Stomach (tissue), 9 donors: ENCODE data around the gene FADS3. TPM values are rescaled to one million over a fixed set of nuclear protein-coding genes. Genes with fewer than 3 reads are reported as not detected.

ENCODE experiments used
- DNase-seq, 2 donors: peaks; one replicate each; pipeline versions ENCODE4 v3.0.0 to v3.0.0-alpha.2; 2013 to 2019
- H3K27ac ChIP-seq, 5 donors: fragments of 200-600 bp in 4 of 5; sonication (generic) in 4 of 5; one replicate each; pipeline ENCODE4 v1.5.1; 2013 to 2019; ENCODE audit warnings: mild to moderate bottlenecking in 1 of 5, moderate library complexity in 1 of 5
- H3K27me3 ChIP-seq, 3 donors: fragments of 200-600 bp; sonication (generic); one replicate each; pipeline ENCODE4 v1.5.1; 2017 to 2019; ENCODE audit warnings: mixed run types in 1 of 3
- H3K36me3 ChIP-seq, 4 donors: fragments of 200-600 bp; sonication (generic); 1 replicate in 3 of 4; 2 replicates in 1 of 4; pipeline ENCODE4 v1.5.1; 2016 to 2019
- H3K4me1 ChIP-seq, 4 donors: fragments of 200-600 bp; sonication (generic); one replicate each; pipeline ENCODE4 v1.5.1; 2016 to 2019
- H3K4me3 ChIP-seq, 4 donors: fragments of 200-600 bp; sonication (generic) in 3 of 4; one replicate each; pipeline ENCODE4 v1.5.1; 2016 to 2019; ENCODE audit warnings: mild to moderate bottlenecking in 1 of 4
- H3K9me3 ChIP-seq, 4 donors: fragments of 200-600 bp; sonication (generic); one replicate each; pipeline ENCODE4 v1.5.1; 2016 to 2019
- CTCF ChIP-seq, 7 experiments: fragments of 450-650 bp in 4 of 7; fragments of 200-600 bp in 3 of 7; sonication (generic) in 3 of 7; IDR thresholded peaks; one replicate each; pipeline ENCODE4 v1.5.1; 2016 to 2019; ENCODE audit warnings: antibody characterized with exemption in 7 of 7, control low read depth in 2 of 7, mild to moderate bottlenecking in 1 of 7
- EP300 ChIP-seq: sonication (generic); formaldehyde crosslinking; IDR thresholded peaks from one replicate; pipeline ENCODE4 v1.6.1; 2017; ENCODE audit warnings: antibody characterized with exemption
- POLR2A ChIP-seq, 4 donors: fragments of 450-650 bp; IDR thresholded peaks; one replicate each; pipeline ENCODE4 v1.6.1; 2016; ENCODE audit warnings: antibody characterized with exemption in 4 of 4, control low read depth in 2 of 4, mild to moderate bottlenecking in 1 of 4, moderate library complexity in 1 of 4
- POLR2AphosphoS5 ChIP-seq, 3 donors: sonication (generic); formaldehyde crosslinking; IDR thresholded peaks; one replicate each; pipeline ENCODE4 v1.6.1; 2016; ENCODE audit warnings: antibody characterized with exemption in 3 of 3
- WGBS, 5 donors: extraction: QIAGEN DNeasy Blood & Tissue Kit in 3 of 5; methylation state at CpG; one replicate each; pipeline versions ENCODE4 v1.1.5 to v1.1.7; 2013 to 2018; 5-methylcytosine and 5-hydroxymethylcytosine counted together
- intact Hi-C: fragments of 100-400 bp; cut with DNase I; formaldehyde crosslinking; loops from one replicate; pipeline ENCODE4 v1.15.1; 2023; ENCODE audit warnings: low total_unique reads
- polyA plus RNA-seq, 3 donors: library from polyadenylated mRNA; stranded (reverse); fragments of 200-250 nt; gene quantifications; one replicate each; pipeline ENCODE4 v1.2.3, GENCODE V29; 2013
- total RNA-seq, 5 donors: library from RNA; depleted of rRNA; stranded (reverse); fragments of >200 nt; gene quantifications; one replicate each; pipeline versions ENCODE4 v1.1.0 to v1.2.3, GENCODE V29; 2014 to 2016
- donor health status: healthy with polysubstance abuse.
- donor health status: Bipolar disorder and iron deficiency.
- donor health status: healthy.

Gene FADS3
- total and polyA plus RNA-seq, 8 donors, result 2.6 to 140 (median 17.5) TPM

- peaks cover 21 to 58% (median 38%) of the 10 kb centered on the region in 4 donors for H3K4me1 ChIP-seq
- no peaks in the 10 kb centered on the region for H3K36me3 ChIP-seq
- no peak for DNase-seq
- no peak overlapping the region for H3K4me3 ChIP-seq
- H3K27me3 ChIP-seq, result peaks cover 0 to 26% (median 14%) of the 10 kb centered on the region in 3 donors
- peak overlapping the region in 1 of 5 donors; percentile 17 for H3K27ac ChIP-seq
- TF ChIP-seq EP300, result no peak
- WGBS, 5 donors, result 80 to 94% (median 82%) methylated on average over 5 to 8 of the region's 8 CpGs
- intact Hi-C loops, result no loop called here
- no peaks in the 10 kb centered on the region for H3K9me3 ChIP-seq
Observed at GRCh38 chr11:61913699-61914395, 22.5 kb upstream of the FADS3 start.

- intact Hi-C loops, result no loop called here
- Histone ChIP-seq H3K4me1 (peaks cover 15 to 59% (median 35%) of the 10 kb centered on the region in 4 donors), H3K27me3 (peaks cover 0 to 19% (median 13%) of the 10 kb centered on the region in 3 donors), H3K9me3 (no peaks in the 10 kb centered on the region), H3K27ac (peak overlapping the region in 2 of 5 donors; percentile 17 to 49), H3K36me3 (no peaks in the 10 kb centered on the region), H3K4me3 (no peak overlapping the region)
- DNase-seq, result no peak
- TF ChIP-seq POLR2AphosphoS5 (IDR thresholded peaks at IDR 0.05) (no peak), EP300 (no peak), CTCF (IDR thresholded peaks at IDR 0.05) (no peak), POLR2A (IDR thresholded peaks at IDR 0.05) (no peak)
- 69 to 86% (median 83%) methylated on average over 13 to 18 of the region's 18 CpGs for WGBS, 5 donors
Observed at GRCh38 chr11:61912991-61913698, 21.8 kb upstream of the FADS3 start.

DNA sequence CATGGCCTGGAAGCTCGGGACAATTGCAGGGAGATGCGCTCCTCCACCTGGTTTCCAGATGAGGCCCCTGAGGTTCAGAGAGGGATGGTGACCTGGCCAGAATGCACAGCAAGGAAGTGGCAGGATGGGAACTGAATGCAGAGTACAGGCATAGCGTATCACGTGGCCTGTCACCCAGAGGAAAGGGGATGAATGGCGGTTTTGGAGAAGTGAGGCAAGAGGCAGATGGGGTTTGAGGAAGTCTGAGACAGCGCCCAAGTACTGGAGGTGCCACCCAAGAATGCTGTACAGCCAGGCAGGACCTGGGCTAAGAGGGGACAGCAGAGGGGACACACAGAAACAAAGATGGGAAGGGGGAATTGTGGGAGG lies 21.2 kb upstream of the FADS3 start:
- Histone ChIP-seq H3K4me3 (no peak overlapping the region), H3K27ac (peak overlapping the region in 2 of 5 donors; percentile 17 to 44), H3K27me3 (peaks cover 0 to 12% (median 6%) of the 10 kb centered on the region in 3 donors), H3K4me1 (peaks cover 8 to 55% (median 29%) of the 10 kb centered on the region in 4 donors), H3K36me3 (peaks cover 0 to 5% (median 2%) of the 10 kb centered on the region in 4 donors), H3K9me3 (no peaks in the 10 kb centered on the region)
- 67 to 86% (median 82%) methylated on average over 6 of the region's 6 CpGs for WGBS, 5 donors
- TF ChIP-seq EP300 (no peak), POLR2A (IDR thresholded peaks at IDR 0.05) (no peak), CTCF (IDR thresholded peaks at IDR 0.05) (no peak)
- intact Hi-C loops, result no loop called here
- peak in 1 of 2 donors; percentile 32 for DNase-seq

DNA sequence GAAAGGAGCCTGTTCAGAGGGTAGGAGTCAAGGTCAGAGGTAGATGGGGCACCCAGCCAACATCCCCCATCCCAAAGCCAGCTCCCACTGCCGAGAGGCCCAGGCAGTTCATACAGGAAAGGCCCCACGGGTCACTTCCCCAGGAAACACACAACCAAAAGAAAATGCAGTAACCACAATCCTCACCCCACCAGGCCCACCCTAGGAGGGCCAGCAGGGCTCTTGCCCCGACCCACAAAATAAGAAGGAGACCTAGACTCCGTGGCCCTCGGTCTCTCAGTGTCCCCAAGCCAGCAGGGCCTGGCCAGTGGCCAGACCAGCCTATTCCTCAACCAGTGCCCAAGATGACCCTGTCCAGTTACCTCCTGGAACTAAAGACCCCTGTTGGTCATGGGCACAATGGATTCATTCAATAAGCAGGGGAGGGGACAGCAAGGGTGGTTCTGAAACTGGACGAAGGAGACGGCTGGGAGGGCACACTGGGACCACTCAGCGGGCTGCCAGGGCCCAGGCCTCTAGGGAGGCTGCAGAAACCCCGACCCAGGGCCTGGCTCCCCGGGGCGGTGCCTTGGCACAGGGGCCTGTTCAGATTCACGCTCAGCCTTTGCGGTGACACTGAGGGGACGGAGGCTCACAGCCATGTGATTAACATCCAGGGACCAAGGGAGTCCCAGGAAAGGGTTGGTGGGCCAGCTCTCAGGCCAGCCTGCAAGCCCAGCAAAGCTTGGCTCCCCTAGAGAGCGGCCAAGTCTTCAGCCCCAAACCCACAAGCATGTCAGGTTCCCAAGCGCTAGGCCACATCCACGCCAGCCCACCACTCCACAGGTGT lies 20.6 kb upstream of the FADS3 start:
- H3K4me1 ChIP-seq, result peaks cover 6 to 52% (median 26%) of the 10 kb centered on the region in 4 donors
- peaks cover 0 to 11% (median 8%) of the 10 kb centered on the region in 4 donors for H3K36me3 ChIP-seq
- TF ChIP-seq POLR2AphosphoS5 (IDR thresholded peaks at IDR 0.05) (no peak), EP300 (no peak), POLR2A (IDR thresholded peaks at IDR 0.05) (no peak)
- intact Hi-C loops, result no loop called here
- peak overlapping the region in 3 of 5 donors; percentile 39 to 46 (median 44) for H3K27ac ChIP-seq
- peaks cover 0 to 6% (median 3%) of the 10 kb centered on the region in 3 donors for H3K27me3 ChIP-seq
- H3K9me3 ChIP-seq, result no peaks in the 10 kb centered on the region
- WGBS, 5 donors, result 74 to 83% (median 79%) methylated on average over 15 to 17 of the region's 17 CpGs
- peak in 1 of 2 donors; percentile 10 for DNase-seq
- H3K4me3 ChIP-seq, result no peak overlapping the region

DNA sequence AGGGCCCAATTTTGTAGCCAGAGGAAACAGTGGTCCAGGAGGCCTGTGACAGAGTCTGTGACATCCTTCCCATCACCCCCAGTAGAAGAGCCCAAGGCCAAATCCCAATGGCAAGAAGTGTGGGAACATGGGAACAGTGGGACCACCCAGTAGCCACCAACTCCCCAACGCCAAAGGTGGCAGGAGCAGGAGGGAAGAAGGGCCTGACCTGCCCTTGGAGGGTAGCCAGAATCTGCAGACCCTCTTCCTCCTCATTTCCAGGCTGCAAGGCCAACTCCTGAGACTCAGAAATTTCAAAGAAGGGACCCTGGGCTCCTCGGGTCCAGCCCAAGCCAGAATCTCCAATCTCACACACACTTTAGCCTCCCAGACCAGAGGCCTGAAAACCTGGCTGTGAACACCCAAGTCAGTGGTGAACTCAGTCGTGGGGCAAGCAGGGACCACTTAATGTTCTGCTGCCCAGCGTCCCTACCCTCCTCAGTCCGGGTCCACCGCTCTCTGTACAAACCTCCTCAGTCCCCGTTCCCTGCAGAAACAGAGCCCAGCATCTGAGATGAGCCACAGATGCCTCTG lies 19.9 kb upstream of the FADS3 start:
- no peaks in the 10 kb centered on the region for H3K9me3 ChIP-seq
- no peaks in the 10 kb centered on the region for H3K27me3 ChIP-seq
- peaks cover 0 to 45% (median 20%) of the 10 kb centered on the region in 4 donors for H3K4me1 ChIP-seq
- TF ChIP-seq POLR2AphosphoS5 (IDR thresholded peaks at IDR 0.05) (no peak), EP300 (no peak), POLR2A (IDR thresholded peaks at IDR 0.05) (no peak), CTCF (IDR thresholded peaks at IDR 0.05) (no peak)
- no peak for DNase-seq
- H3K27ac ChIP-seq, result peak overlapping the region in 3 of 5 donors; percentile 39 to 46 (median 44)
- intact Hi-C loops, result no loop called here
- no peak overlapping the region for H3K4me3 ChIP-seq
- peaks cover 3 to 18% (median 15%) of the 10 kb centered on the region in 4 donors for H3K36me3 ChIP-seq
- WGBS, 5 donors, result 73 to 86% (median 76%) methylated on average over 6 to 7 of the region's 7 CpGs
